Skin epidermis (tissue), 12 donors: ENCODE data around the gene CHPF2.

Source experiments
- H3K27ac ChIP-seq, 21 experiments: fragments of 200-600 bp; sonication (generic) in 11 of 21; one replicate each; pipeline ENCODE4 v1.5.0; 2020; ENCODE audit warnings: mild to moderate bottlenecking in 3 of 21, inconsistent platforms in 2 of 21, moderate library complexity in 2 of 21
- H3K4me3 ChIP-seq, 7 experiments: fragments of 200-600 bp; sonication (generic) in 2 of 7; one replicate each; pipeline ENCODE4 v1.5.0; 2020; ENCODE audit warnings: inconsistent platforms in 2 of 7, mild to moderate bottlenecking in 2 of 7, moderate library complexity in 1 of 7

The CHPF2 gene

GRCh38 chr7:151232091-151232916 lies at the start of gene CHPF2:
TSS of gene CHPF2 (plus strand) at chr7:151232483. CDS start at chr7:151234012, 1,529 bp downstream.
- peak within 1 kb of the TSS; percentile 47 to 97 (median 90) for H3K27ac ChIP-seq
- peak within 1 kb of the TSS; percentile 82 to 100 (median 96) for H3K4me3 ChIP-seq

GRCh38 chr7:151185762-151186639 lies 46.3 kb upstream of the CHPF2 start:
- H3K27ac ChIP-seq: no peak overlapping the region
- no peak overlapping the region for H3K4me3 ChIP-seq

GRCh38 chr7:151186640-151187408 lies 45.5 kb upstream of the CHPF2 start, which contains the start of gene ASB10:
TSS of gene ASB10 (minus strand) at chr7:151187250. CDS start at chr7:151187130, 120 bp downstream.
- H3K27ac ChIP-seq: no peak within 1 kb of the TSS
- no peak within 1 kb of the TSS for H3K4me3 ChIP-seq

GRCh38 chr7:151187409-151188251 lies 44.7 kb upstream of the CHPF2 start:
- Histone ChIP-seq H3K4me3 (no peak overlapping the region), H3K27ac (no peak overlapping the region)

- no peak overlapping the region for H3K4me3 ChIP-seq
These were observed 44.1 kb upstream of the CHPF2 start for GRCh38 chr7:151188252-151188542.

GRCh38 chr7:151189038-151189437 lies 43.2 kb upstream of the CHPF2 start:
- no peak overlapping the region for H3K4me3 ChIP-seq

More at GRCh38 chr7:151188252-151188542, 44.1 kb upstream of the CHPF2 start:
- no peak overlapping the region for H3K27ac ChIP-seq

GRCh38 chr7:151191544-151191943 lies 40.7 kb upstream of the CHPF2 start:
- Histone ChIP-seq H3K4me3 (no peak overlapping the region), H3K27ac (no peak overlapping the region)

More at GRCh38 chr7:151189038-151189437, 43.2 kb upstream of the CHPF2 start:
- H3K27ac ChIP-seq: no peak overlapping the region

- no peak overlapping the region for H3K4me3 ChIP-seq
- no peak overlapping the region for H3K27ac ChIP-seq
These were observed 40.2 kb upstream of the CHPF2 start for GRCh38 chr7:151192002-151192539.

GRCh38 chr7:151193203-151193978 lies 38.9 kb upstream of the CHPF2 start:
- H3K27ac ChIP-seq: no peak overlapping the region
- H3K4me3 ChIP-seq: no peak overlapping the region

GRCh38 chr7:151194188-151194587 lies 38.1 kb upstream of the CHPF2 start:
- Histone ChIP-seq H3K27ac (no peak overlapping the region), H3K4me3 (no peak overlapping the region)

- Histone ChIP-seq H3K27ac (no peak overlapping the region), H3K4me3 (no peak overlapping the region)
These were observed 36.5 kb upstream of the CHPF2 start for GRCh38 chr7:151195616-151196450.

GRCh38 chr7:151197932-151198331 lies 34.4 kb upstream of the CHPF2 start:
- Histone ChIP-seq H3K27ac (no peak overlapping the region), H3K4me3 (no peak overlapping the region)

GRCh38 chr7:151198945-151199848 lies 33.1 kb upstream of the CHPF2 start:
- no peak overlapping the region for H3K27ac ChIP-seq
- H3K4me3 ChIP-seq: no peak overlapping the region

- Histone ChIP-seq H3K4me3 (no peak overlapping the region), H3K27ac (no peak overlapping the region)
These were observed 30.9 kb upstream of the CHPF2 start for GRCh38 chr7:151201344-151201743.

GRCh38 chr7:151201751-151202150 lies 30.5 kb upstream of the CHPF2 start:
- no peak overlapping the region for H3K27ac ChIP-seq
- H3K4me3 ChIP-seq: no peak overlapping the region

- no peak overlapping the region for H3K4me3 ChIP-seq
- H3K27ac ChIP-seq: no peak overlapping the region
These were observed 29.4 kb upstream of the CHPF2 start for GRCh38 chr7:151202836-151203235.
